EL (cell line): Measurements from ENCODE around the gene KLF7.
A peak's percentile ranks its signal among the peaks of the same experiment; 100 is the strongest.

Source experiments
- DNase-seq: peaks from one replicate; pipeline ENCODE4 v3.0.0-alpha.2; 2016

The KLF7 gene

DNA sequence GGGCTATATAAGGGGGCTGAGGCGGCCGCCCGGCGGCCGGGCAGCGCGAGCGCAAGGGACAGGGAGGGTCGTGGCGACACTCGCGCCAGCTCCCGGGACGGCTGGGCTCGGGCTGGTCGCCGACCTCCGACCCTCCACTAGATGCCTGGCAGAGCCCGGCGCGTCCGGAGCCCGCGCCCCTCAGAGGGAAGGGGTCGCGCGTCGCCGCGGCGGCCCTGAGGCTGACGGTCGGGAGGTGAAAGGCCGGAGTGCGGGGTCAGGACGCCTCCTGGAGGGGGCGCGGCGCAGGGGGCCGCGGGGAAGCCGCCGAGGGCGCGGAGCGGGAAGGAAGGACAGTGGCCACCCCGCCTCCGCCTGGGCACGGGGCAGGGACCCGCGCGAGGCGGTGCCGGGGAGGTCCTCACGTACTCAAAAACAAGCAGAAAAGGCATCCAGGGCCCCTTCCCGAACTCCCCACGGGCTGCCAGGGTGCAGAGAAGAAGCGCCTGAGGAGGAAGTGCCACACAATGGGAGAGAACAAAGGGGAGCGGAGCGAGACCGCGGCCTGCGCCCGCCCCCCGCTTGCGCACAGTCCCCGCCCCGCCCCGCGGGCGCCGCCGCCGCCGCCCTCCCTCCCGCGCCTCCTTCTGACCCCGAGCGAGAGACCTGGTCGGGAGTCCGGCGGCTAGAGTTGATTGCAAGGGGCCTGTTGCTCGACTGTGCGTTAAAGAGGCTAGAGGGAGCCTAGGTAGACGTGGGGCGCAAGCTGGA is 776 bp upstream of the KLF7 start:
- DNase-seq: peak; percentile 82

DNA sequence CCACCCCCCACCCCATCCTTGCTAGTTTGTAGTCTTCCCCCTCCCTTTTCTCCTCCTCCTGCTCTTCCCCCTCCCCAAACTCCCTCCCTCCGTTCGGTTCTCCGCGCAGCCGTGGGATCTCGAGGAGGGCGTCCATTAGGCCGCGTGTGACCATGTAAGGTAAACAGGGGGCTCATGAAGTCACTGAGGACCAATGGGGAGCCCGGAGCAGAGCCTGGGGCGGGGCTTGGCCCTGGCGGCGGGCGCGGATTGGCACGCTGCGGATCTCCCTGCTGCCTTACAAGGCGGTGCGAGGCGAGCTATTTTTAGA is 246 bp upstream of the KLF7 start:
- peak; percentile 100 for DNase-seq

DNA sequence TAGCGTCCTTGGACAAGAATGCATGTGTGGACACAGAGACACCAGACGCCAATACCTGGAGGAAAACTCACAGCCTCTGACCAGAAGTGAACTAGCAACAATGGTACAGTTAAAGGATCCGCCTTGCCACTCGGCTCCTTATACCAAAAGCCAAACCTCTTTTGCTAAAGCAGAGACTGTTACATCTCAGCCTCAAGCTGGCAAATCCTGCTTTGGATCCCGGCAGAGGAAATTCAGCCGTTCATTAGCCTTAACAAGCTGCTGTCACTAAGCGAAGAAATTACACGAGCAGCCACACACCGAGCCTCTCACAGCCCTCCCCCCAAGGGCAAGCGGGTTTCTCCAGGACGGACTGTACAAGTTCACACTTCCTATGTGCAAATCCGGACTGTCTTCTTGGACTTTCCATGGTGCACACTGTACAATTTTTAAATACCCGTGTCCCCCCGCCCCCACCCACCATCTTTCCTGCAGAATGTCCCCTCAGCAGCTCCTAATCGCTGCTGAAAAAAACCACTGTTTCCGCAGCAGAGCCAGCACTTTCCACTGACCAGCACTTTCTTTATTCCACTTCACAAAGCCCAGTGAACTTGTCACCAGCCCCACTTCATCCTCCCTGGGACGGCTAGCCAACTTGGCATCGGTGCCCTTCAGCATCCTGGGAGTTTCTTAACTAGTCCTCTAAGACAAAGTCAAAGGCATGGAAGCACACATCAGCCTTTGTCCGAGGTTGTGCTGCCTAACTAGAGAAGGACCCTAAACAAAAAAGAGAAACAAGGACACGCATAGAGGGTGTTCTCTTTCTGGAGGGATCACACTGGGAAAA is 1.5 kb downstream of the KLF7 start:
- peak; percentile 54 for DNase-seq

DNA sequence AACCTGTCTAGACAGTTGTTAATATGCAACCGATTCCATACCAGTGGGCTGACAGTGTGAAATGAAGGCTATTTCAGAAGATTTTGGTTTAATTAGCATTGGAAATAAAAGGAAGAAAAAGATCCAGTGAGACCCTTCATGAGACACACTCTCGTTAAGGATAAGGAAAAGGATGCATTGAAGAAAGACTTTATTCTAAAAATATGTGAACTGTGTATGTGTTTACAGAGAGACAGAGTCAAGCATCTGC is 2.1 kb downstream of the KLF7 start:
- DNase-seq: no peak

- DNase-seq: peak; percentile 91
Observed at GRCh38 chr2:207163053-207163755, 2.5 kb downstream of the KLF7 start.

- peak; percentile 65 for DNase-seq
Observed at GRCh38 chr2:207162316-207162715, 3.4 kb downstream of the KLF7 start.

DNA sequence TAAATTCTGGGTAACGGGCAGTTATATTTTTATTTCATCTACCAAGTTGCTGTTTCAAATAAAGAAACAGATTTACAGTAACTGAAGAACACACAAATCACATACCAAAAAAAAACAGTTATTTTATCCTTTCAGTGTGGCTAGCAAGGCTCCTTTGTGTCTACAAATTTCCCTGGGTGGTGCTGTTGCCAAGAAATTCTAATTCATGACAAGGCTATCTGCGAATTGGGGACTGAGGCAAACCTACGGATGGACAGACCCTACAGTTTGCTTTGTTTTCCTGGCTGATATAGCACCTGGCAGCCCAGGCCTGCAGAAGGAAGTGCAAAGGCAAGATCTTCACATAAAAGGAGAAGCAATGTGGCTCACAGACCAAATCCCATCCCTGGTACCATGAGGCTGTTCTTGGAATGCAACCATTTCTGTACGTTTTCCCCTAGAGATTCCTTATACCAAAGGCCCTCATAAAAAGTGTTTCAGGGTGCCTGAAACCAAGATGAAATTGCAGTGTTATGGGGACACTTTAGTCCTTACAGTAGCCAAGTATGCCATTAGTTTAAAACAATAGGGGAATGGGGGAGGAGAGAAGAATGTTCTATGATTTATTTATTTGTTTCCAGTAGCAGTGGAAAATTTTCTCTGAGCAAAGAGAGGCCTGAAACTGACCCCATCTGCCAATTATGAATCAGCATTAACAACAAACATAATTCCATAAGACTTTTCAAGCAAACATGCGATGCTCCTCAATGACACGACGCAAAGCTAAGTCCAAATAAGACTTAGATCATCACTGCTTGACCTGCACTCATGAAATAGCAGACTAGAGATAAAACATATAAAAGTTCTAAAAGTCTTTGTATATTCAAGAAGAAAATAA is 4.3 kb downstream of the KLF7 start:
- peak; percentile 71 for DNase-seq

GRCh38 chr2:207160115-207160514 is 5.6 kb downstream of the KLF7 start:
- no peak for DNase-seq

DNA sequence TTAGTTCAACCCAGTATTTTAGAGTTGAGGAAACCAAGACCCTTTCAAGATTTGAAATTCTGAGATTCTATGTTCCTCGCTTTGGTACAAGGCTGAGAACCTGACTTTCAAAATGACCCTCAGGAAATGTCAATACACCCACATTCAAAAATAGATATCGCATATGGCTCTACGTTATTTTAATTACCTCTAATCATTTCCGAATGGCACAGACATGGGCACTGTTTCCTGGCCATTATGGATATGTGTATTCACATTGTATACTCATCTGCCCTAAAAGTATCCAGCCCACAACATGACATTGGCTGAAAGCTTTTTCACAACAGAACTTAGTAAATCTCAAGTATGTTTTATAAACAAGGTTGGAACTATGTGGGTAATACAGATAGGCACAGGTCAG is 6.7 kb downstream of the KLF7 start:
- DNase-seq: no peak

DNA sequence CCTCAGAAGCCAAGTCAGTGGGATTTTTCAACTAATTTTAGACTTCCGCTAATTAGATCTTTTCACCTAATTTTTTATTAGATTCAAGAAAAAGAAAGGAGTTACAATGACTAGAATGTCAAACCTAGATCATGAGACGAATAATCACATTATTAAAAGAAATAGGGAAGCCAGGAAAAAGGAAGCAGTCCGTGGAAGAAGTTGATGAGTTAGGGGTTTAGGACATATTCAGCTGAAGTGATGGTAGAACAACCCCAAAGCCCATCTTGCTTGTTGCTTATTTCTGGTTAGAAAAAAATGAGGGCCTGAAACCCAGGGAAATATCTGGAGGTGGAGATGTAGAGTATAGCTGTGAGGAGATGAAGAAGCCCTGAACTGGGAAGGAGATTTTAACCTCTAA is 8.0 kb downstream of the KLF7 start:
- DNase-seq: no peak

GRCh38 chr2:207157162-207157481 is 8.6 kb downstream of the KLF7 start:
- DNase-seq: no peak

DNA sequence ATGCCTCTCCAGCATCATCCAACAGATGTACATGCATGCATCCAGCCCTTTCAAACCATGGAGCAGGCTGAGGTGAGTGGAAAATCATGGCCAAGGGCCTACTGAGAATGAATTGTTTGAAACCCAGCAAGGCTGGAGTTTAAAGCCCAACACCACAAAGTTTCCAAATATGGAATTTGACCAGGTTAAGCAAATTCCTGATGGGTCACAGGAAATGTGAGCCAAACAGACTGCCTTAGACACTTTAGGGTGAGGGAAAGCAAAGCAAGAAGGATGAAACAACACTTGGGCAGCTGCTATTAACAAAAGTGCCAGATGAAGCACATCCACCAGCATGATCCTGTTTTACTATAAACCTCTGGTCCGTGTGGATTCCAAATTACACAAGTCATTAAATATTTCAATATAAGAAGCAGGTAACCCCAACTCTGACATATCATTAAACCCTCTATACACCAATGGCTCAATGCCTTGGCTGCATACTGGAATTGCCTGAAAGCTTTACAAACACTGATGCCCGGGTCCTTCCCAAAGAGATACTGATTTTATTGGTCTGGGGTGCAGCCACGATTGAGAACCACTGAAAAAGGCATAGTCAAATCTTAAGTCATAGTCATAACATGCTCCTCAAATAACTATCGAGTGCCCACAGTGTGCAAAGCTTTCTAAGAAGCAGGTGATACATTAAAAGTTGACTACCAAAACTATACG is 9.1 kb downstream of the KLF7 start:
- DNase-seq: peak; percentile 41

DNA sequence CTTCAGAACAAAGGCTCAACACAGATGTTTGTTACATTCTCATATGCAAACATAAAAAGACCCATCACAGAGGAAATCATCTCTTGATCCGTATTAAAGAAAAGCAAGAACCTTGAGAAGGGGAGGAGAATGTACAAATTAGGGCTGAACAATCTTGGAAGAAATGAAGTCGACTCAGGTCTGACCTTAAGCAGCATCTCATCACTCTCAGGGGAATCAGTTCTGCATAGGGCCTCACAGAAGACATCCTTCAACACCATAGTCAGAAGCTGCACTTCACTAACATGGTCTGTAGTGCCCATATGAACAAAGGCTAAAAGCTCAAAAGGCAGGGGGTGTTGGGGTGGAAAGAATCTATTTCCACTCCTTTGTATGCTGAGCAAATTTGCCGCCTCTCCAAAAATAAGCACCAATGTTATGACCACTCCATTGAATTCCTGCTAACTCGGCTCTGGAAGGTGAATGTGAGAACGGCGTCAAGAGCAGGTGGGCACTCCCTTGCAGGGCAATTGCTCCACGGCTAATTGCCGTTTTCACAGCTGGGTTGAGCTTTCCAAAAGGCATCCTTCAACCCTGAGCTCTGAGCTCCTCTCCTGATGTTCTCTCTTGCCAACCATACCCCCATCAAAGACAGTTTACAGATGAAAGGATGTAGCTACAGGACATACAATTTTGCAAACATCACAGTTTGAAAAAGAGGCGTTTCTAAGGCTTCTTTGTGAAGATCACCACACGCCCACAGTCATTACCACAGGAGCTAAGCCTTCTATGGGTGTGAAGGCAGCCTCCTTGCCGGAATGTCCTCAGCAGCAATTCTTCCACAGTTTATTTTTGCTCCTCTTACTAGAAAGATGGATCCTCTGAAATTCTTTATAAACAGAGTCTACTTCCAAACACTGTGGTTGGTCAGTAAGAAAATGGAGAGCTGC is 10.0 kb downstream of the KLF7 start:
- no peak for DNase-seq

GRCh38 chr2:207154556-207155510 is 10.9 kb downstream of the KLF7 start:
- no peak for DNase-seq

GRCh38 chr2:207153266-207153975 is 12.3 kb downstream of the KLF7 start:
- no peak for DNase-seq

GRCh38 chr2:207151048-207151447 is 14.7 kb downstream of the KLF7 start:
- DNase-seq: no peak

DNA sequence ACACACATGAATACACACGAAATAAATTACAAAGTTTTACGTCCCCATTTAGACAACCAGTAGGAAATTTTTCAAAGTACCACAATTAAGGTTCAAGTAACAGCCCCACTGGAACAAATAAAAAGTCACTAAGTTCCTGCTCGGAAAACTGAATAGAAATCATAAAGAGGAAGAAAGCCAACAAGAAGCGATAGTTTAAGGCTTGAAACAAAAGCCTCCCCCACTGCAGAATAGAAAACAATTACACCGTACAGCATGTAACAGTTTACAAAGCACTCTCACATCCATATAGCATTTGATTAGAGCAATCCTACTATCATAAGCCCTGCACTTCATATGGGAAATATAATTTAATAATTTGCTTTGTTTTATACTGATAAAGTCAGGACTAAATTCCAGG is 15.5 kb downstream of the KLF7 start:
- no peak for DNase-seq

GRCh38 chr2:207149249-207150213 is 16.2 kb downstream of the KLF7 start:
- no peak for DNase-seq
